Mesothelial cell of epicardium (in vitro differentiated cells): ENCODE data around the gene RASSF5. TPM values are rescaled to one million over a fixed set of nuclear protein-coding genes. Genes with fewer than 3 reads are reported as not detected.

Source experiments
- DNase-seq, 2 experiments: peaks; one replicate each; pipeline ENCODE4 v3.0.0; 2021; ENCODE audit warnings: low spot score in 2 of 2; ENCODE audit not compliant: unreplicated experiment in 2 of 2
- H3K27ac Mint-ChIP-seq: 2 replicates; pipeline ENCODE4 v1.8.0; 2021; ENCODE audit warnings: mixed read lengths
- H3K27me3 Mint-ChIP-seq: 2 replicates; pipeline ENCODE4 v1.8.0; 2021; ENCODE audit warnings: low read depth, mixed read lengths
- H3K36me3 Mint-ChIP-seq: 2 replicates; pipeline ENCODE4 v1.8.0; 2021; ENCODE audit warnings: mixed read lengths
- H3K4me1 Mint-ChIP-seq: 2 replicates; pipeline ENCODE4 v1.8.0; 2021; ENCODE audit warnings: mixed read lengths
- H3K4me3 Mint-ChIP-seq: 2 replicates; pipeline ENCODE4 v1.8.0; 2021; ENCODE audit warnings: mild to moderate bottlenecking, moderate library complexity, mixed read lengths
- H3K9me3 Mint-ChIP-seq: 2 replicates; pipeline ENCODE4 v1.8.0; 2021; ENCODE audit warnings: mixed read lengths
- CTCF ChIP-seq: fragments of 200-600 bp; sonication (generic); IDR thresholded peaks from one replicate; pipeline ENCODE4 v1.5.0; 2021; ENCODE audit warnings: antibody characterized with exemption; ENCODE audit not compliant: unreplicated experiment
- total RNA-seq: library from RNA; stranded (reverse); gene quantifications from 3 replicates; pipeline ENCODE4 v1.2.1, GENCODE V29; 2021

Gene RASSF5
- total RNA-seq, 1 donor from 2014 or later, result 6.8 TPM

DNA sequence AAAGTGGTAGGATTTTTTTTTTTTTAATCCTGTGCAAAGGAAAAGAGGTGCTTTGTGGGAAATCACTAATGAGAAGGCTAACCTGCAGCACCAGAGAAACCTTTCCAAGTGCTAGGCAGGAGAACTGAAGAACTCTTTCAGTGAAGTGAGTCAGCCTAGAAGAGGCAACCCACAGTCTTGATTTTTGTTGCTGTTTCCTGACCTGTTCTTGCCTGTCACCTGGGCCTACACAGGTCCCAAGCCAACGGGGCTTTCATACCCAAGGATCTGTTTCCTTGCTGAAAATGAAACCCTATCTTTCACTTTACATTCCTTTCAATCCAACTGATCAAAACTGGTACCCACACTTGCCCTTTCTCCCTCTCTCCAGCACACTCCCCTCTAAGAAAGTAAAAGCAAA, 44.2 kb upstream of the RASSF5 start:
- Mint-ChIP-seq H3K9me3 (no peaks in the 10 kb centered on the region), H3K4me1 (peaks cover 14% of the 10 kb centered on the region), H3K27ac (no peak overlapping the region), H3K4me3 (no peak overlapping the region), H3K27me3 (peaks cover 19% of the 10 kb centered on the region), H3K36me3 (peaks cover 24% of the 10 kb centered on the region)
- TF ChIP-seq CTCF, result no peak
- DNase-seq, result no peak

DNA sequence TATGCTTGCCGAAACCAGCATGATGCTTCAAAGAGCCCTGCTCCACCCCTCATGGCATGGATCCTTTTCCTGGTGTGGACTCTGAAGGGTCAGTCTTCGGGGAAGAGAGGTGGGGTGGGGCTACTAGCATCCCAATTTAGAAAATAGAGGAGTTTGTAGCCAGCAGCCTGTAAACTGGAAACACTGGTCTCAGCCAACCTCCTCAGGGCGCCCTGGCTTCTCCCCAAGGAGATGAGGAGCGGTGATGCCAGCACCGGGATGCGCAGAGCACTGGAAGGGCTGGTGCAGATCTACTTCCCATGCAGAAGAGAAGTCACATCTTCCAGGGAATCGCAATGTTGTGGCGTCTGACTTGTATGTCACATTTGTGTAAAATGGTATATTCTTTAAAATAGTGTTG, 43.4 kb upstream of the RASSF5 start:
- Mint-ChIP-seq H3K9me3 (no peaks in the 10 kb centered on the region), H3K27me3 (peaks cover 22% of the 10 kb centered on the region), H3K4me3 (no peak overlapping the region), H3K4me1 (peaks cover 14% of the 10 kb centered on the region), H3K36me3 (peaks cover 19% of the 10 kb centered on the region), H3K27ac (no peak overlapping the region)
- TF ChIP-seq CTCF, result no peak
- DNase-seq, result no peak

- Mint-ChIP-seq H3K4me3 (no peak overlapping the region), H3K4me1 (peaks cover 18% of the 10 kb centered on the region), H3K27me3 (peaks cover 22% of the 10 kb centered on the region), H3K27ac (no peak overlapping the region), H3K9me3 (no peaks in the 10 kb centered on the region), H3K36me3 (peaks cover 14% of the 10 kb centered on the region)
- no peak for DNase-seq
- TF ChIP-seq CTCF, result no peak
Observed at GRCh38 chr1:206464456-206464964, 42.8 kb upstream of the RASSF5 start.

DNA sequence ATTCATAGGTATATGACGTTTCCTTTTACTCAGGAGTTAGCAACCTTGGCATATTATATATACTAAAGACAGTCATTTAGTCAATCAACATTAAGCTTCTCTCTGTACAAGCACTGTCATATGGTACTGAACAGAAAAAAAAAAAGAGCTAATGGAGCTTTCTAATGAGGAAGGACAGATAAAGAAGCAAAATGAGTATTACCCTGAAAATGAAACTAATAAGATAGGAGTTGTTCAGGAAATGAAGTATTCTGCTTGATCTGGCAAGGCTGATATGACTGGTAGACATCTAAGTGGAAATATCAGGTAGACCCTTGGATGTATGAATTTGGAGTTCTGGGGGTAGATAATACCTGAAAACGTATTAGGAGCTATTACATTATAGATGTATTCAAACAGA, 41.4 kb upstream of the RASSF5 start:
- no peak for DNase-seq
- H3K27ac Mint-ChIP-seq, result no peak overlapping the region
- peaks cover 11% of the 10 kb centered on the region for H3K36me3 Mint-ChIP-seq
- peaks cover 29% of the 10 kb centered on the region for H3K4me1 Mint-ChIP-seq
- H3K9me3 Mint-ChIP-seq, result no peaks in the 10 kb centered on the region
- H3K4me3 Mint-ChIP-seq, result no peak overlapping the region
- H3K27me3 Mint-ChIP-seq, result peaks cover 22% of the 10 kb centered on the region
- no peak for TF ChIP-seq CTCF

DNA sequence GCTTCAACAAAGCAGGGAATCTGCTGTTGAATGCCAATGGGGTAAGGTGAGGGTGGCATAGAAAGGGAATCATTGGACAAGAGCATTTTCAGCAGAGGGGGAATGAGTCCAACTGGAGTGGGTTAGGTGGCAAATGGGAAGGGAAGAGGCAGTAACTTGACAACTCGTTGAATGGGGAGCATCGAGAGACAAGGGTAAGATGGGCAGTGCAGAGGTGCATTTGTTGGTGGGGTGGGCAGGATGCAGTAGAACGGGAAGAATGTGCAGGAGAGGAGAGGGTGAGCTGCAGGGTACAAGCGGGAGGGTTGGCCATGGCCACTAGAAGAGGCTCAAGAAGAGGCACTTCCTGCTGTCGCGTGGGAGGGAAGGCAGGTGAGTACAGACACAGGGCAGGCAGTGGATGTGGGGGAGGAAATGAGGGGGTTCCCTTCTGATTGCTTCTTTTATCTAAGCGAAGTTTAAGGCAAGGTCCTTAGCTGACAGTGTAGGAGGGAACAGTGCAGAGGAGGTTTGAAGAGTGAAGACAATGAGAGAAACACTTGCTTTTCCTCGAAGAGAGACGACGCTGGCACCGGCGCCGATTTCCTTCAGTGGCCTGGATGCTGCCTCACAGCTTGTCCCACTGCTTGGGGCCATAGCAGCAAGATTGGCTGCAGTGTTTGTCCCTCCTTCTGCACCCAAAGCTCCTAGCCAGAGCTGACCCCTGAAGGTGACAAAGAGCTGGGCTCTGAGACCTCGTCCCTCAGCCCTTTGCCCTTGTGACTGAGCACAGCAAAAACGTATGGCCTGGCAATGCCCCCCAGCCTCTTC, 40.3 kb upstream of the RASSF5 start:
- no peak for DNase-seq
- Mint-ChIP-seq H3K27me3 (peaks cover 22% of the 10 kb centered on the region), H3K27ac (no peak overlapping the region), H3K36me3 (peaks cover 6% of the 10 kb centered on the region), H3K4me3 (no peak overlapping the region), H3K9me3 (no peaks in the 10 kb centered on the region), H3K4me1 (peaks cover 38% of the 10 kb centered on the region)
- TF ChIP-seq CTCF, result no peak
